DOHH2 (cell line): Measurements from ENCODE around the gene ZBTB11.

ENCODE experiments used
- EZH2phosphoT487 ChIP-seq: fragments of 200-600 bp; sonication (generic); IDR thresholded peaks from 2 replicates; pipeline ENCODE4 v1.6.1; 2017; ENCODE audit warnings: borderline replicate concordance, mild to moderate bottlenecking, antibody characterized with exemption, low read length, moderate library complexity, mixed read lengths
- TF ChIP-seq, protein P1 (sequence below): fragments of 200-600 bp; sonication (generic); IDR thresholded peaks from one replicate; pipeline ENCODE4 v1.5.1; 2014; ENCODE audit warnings: antibody characterized with exemption, mild to moderate bottlenecking, low read depth, low read length; ENCODE audit not compliant: poor library complexity, severe bottlenecking

DNA sequence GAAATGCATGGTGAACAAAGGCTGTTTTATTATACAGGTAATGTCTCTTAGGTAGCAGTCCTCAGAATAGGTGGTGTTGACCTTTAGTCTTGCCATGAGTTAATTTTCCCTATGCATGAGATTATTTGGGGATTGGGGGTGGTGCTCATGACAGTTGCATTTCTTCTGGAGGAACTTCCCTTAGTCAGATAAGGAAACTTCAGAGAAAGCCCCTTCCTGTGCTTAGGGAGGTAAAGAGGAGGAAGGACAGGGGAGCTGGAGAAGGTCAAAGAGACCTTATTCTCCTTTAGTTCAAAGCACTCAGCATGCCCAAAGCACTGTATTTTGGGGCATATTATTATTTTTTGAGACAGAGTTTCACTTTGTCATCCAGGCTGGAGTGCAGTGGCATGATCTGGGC is 47.7 kb downstream of the ZBTB11 start:
- TF ChIP-seq, protein P1, sequence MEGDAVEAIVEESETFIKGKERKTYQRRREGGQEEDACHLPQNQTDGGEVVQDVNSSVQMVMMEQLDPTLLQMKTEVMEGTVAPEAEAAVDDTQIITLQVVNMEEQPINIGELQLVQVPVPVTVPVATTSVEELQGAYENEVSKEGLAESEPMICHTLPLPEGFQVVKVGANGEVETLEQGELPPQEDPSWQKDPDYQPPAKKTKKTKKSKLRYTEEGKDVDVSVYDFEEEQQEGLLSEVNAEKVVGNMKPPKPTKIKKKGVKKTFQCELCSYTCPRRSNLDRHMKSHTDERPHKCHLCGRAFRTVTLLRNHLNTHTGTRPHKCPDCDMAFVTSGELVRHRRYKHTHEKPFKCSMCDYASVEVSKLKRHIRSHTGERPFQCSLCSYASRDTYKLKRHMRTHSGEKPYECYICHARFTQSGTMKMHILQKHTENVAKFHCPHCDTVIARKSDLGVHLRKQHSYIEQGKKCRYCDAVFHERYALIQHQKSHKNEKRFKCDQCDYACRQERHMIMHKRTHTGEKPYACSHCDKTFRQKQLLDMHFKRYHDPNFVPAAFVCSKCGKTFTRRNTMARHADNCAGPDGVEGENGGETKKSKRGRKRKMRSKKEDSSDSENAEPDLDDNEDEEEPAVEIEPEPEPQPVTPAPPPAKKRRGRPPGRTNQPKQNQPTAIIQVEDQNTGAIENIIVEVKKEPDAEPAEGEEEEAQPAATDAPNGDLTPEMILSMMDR = no peak
- no peak for TF ChIP-seq EZH2phosphoT487
